Measurements from ENCODE around the gene KIRREL3. TPM values are rescaled to one million over a fixed set of nuclear protein-coding genes. Genes with fewer than 3 reads are reported as not detected.
A peak's percentile ranks its signal among the peaks of the same experiment; 100 is the strongest.

The KIRREL3 gene
- total and polyA plus RNA-seq, 2 of the 4 experiments (the other 2 are of a cell fraction) = 10.9 to 15.9 TPM

- TF ChIP-seq USF2 (IDR thresholded peaks at IDR 0.05; ENCODE audit: low read depth, low read length) (no peak), CEBPB (IDR thresholded peaks at IDR 0.05; ENCODE audit: low read depth, low read length) (peak; percentile 73), POLR2A (IDR thresholded peaks at IDR 0.05; ENCODE audit: low read depth, low read length) (no peak), RFX5 (IDR thresholded peaks at IDR 0.05; ENCODE audit: low read depth, low read length) (no peak), MAZ (IDR thresholded peaks at IDR 0.05; ENCODE audit: borderline replicate concordance, low read depth, low read length) (no peak), NFE2L2 (IDR thresholded peaks at IDR 0.05; ENCODE audit: low read depth, low read length) (no peak)
- H3K14ac ChIP-seq (replicated peaks; ENCODE audit: low read depth, low read length) = peak overlapping the region; percentile 94
- peak overlapping the region; percentile 64; the same call in 1 of the 2 replicates for H3K27ac ChIP-seq (ENCODE audit: insufficient read depth, low read length)
- H4K8ac ChIP-seq (ENCODE audit: low read depth in 2 of 2, low read length in 2 of 2) = peak overlapping the region; percentile 52 to 84; a peak in 3 of 4 replicates
- peak overlapping the region; percentile 88; the same call in 1 of the 3 replicates for H2BK15ac ChIP-seq (ENCODE audit: low read depth, low read length)
- peak overlapping the region; percentile 44; the same call in 1 of the 2 replicates for H3K56ac ChIP-seq (ENCODE audit: extremely low read depth, insufficient read depth, low read length)
- H2AK9ac ChIP-seq (replicated peaks; ENCODE audit: low read depth, low read length, poor library complexity) = peak overlapping the region; percentile 96
- DNase-seq (peak; percentile 44), ATAC-seq (ENCODE audit: low read depth) (peak; percentile 8; the same call in 1 of the 2 replicates)
- no peak overlapping the region for H3K9ac ChIP-seq (ENCODE audit: low read depth, low read length)
- H3K4me1 ChIP-seq (ENCODE audit: control insufficient read depth, insufficient read depth, low read length) = peaks cover 4% of the 10 kb centered on the region; the same call in 1 of the 2 replicates
- peak overlapping the region; percentile 88 for H2AFZ ChIP-seq (replicated peaks; ENCODE audit: low read length, poor library complexity)
- intact Hi-C loops (cut with micrococcal nuclease) (no loop called here), in situ Hi-C loops (cut with MboI; ENCODE audit: low sequenced_read_pairs) (no loop called here), dilution Hi-C loops (cut with HindIII; ENCODE audit: low sequenced_read_pairs, unreplicated experiment) (no loop called here)
- H2AK5ac ChIP-seq (ENCODE audit: low read depth, low read length) = no peak overlapping the region; the same call in 1 of the 2 replicates
- peak overlapping the region; percentile 61; the same call in 1 of the 2 replicates for H3K23ac ChIP-seq (ENCODE audit: low read depth, low read length)
- H3K4me3 ChIP-seq (ENCODE audit: insufficient read depth, low read depth, low read length) = no peak overlapping the region
- H2BK120ac ChIP-seq (ENCODE audit: low read depth, low read length) = peak overlapping the region; percentile 96
- H4K5ac ChIP-seq (ENCODE audit: low read depth, low read length) = peak overlapping the region; percentile 35; the same call in 1 of the 2 replicates
- ChIA-PET CTCF (no interaction called here), POLR2A (ENCODE audit: unreplicated experiment) (no interaction called here)
- H3K27me3 ChIP-seq (ENCODE audit: control insufficient read depth, insufficient read depth, low read length) = no peaks in the 10 kb centered on the region
- peaks cover 6 to 9% of the 10 kb centered on the region in 2 experiments; a peak in 1 of 4 replicates for H3K79me1 ChIP-seq (ENCODE audit: low read depth in 1 of 2, low read length in 2 of 2)
- peak overlapping the region; percentile 94; the same call in 1 of the 2 replicates for H3K4ac ChIP-seq (ENCODE audit: low read depth, low read length)
- H3K18ac ChIP-seq (ENCODE audit: low read depth, low read length) = peak overlapping the region; percentile 70
- no peaks in the 10 kb centered on the region for H4K20me1 ChIP-seq (ENCODE audit: insufficient read depth, low read length)
- H2BK20ac ChIP-seq (ENCODE audit: low read depth, low read length) = peak overlapping the region; percentile 95
- no peaks in the 10 kb centered on the region for H3K9me3 ChIP-seq (ENCODE audit: control insufficient read depth, insufficient read depth, low read length)
- H4K91ac ChIP-seq (ENCODE audit: insufficient read depth, low read depth, low read length) = peak overlapping the region; percentile 93
- no peaks in the 10 kb centered on the region for H3K36me3 ChIP-seq (ENCODE audit: control insufficient read depth, insufficient read depth, low read length)
- no TSS peak for BruUV-seq (replicated peaks)
- H3K4me2 ChIP-seq (ENCODE audit: low read depth, low read length) = peak overlapping the region; percentile 51; the same call in 1 of the 2 replicates
- peak overlapping the region; percentile 58 for H2BK5ac ChIP-seq (ENCODE audit: low read depth, low read length, poor library complexity, severe bottlenecking)
- WGBS, 2 experiments (ENCODE audit: extremely low coverage in 2 of 2, insufficient read length in 1 of 2) = no CpG with 5 or more reads among the region's 10 CpGs
- H3K9me1 ChIP-seq (ENCODE audit: insufficient read depth, low read length) = peaks cover 12% of the 10 kb centered on the region; the same call in 1 of the 2 replicates
Observed at GRCh38 chr11:126646701-126647557, 353.6 kb downstream of the KIRREL3 start.

All from IMR-90 (cell line).